ENCODE measurements around the gene BAHD1. TPM values are rescaled to one million over a fixed set of nuclear protein-coding genes. Genes with fewer than 3 reads are reported as not detected.

BAHD1 gene
- total and polyA plus RNA-seq, 12 donors = 13.2 to 58.8 (median 31.3) TPM

DNA sequence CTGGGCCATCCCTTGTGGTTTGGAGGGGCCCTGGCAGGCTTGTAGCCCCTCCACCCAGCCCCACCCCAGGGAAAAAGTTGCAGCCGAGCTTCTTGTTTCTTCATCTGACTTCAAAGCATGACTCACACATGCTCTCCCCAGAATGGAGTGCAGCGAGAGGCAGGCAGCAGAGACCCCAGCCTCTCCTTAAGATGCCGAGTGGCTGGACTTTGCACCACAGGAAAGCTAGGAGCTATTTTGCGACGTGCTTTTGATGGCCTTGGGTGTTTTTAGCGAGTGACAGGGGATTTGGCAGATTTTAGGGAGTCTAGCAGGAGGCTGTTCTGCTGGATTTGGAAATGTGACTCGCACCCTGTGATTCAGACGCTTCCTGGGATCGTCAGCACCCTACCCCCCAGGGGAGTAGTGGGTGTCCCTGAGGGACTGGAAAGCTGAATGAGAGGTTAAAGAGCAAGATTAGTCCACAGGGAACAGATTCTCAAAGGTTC is 14.2 kb downstream of the BAHD1 start:
- H3K4me1 ChIP-seq (replicated peaks in 1 of 2) = peaks cover 28 to 46% of the 10 kb centered on the region in 2 donors
- TF ChIP-seq CTCF (IDR thresholded peaks at IDR 0.05) (no peak), POLR2A (IDR thresholded peaks at IDR 0.05) (peak in 1 of 2 donors; percentile 19)
- H3K27me3 ChIP-seq = no peaks in the 10 kb centered on the region
- 30 to 42% (median 33%) methylated on average over 6 to 9 of the region's 9 CpGs for WGBS, 4 donors
- peak in 5 of 7 donors; percentile 54 to 70 (median 66) for DNase-seq
- H3K36me3 ChIP-seq (replicated peaks in 1 of 2) = peaks cover 0 to 10% of the 10 kb centered on the region in 2 donors
- intact Hi-C loops (cut with DNase I) = no loop called here
- no peaks in the 10 kb centered on the region for H3K9me3 ChIP-seq (replicated peaks in 1 of 3)
- no peak overlapping the region for H3K4me3 ChIP-seq
- peak overlapping the region in 3 of 5 donors; percentile 61 to 77 (median 64) for H3K27ac ChIP-seq

GRCh38 chr15:40456299-40456712 is 15.6 kb downstream of the BAHD1 start:
- Histone ChIP-seq H3K4me1 (replicated peaks in 1 of 2) (peaks cover 28 to 46% of the 10 kb centered on the region in 2 donors), H3K27ac (peak overlapping the region in 4 of 5 donors; percentile 4 to 77 (median 38)), H3K36me3 (replicated peaks in 1 of 2) (peaks cover 0 to 10% of the 10 kb centered on the region in 2 donors), H3K9me3 (replicated peaks in 1 of 3) (no peaks in the 10 kb centered on the region), H3K27me3 (no peaks in the 10 kb centered on the region), H3K4me3 (no peak overlapping the region)
- 45 to 61% (median 56%) methylated on average over 7 of the region's 7 CpGs for WGBS, 4 donors
- TF ChIP-seq CTCF (IDR thresholded peaks at IDR 0.05) = no peak
- TF ChIP-seq POLR2A (IDR thresholded peaks at IDR 0.05) = no peak
- DNase-seq = peak; percentile 75 to 92 (median 86)
- intact Hi-C loops (cut with DNase I) = no loop called here

DNA sequence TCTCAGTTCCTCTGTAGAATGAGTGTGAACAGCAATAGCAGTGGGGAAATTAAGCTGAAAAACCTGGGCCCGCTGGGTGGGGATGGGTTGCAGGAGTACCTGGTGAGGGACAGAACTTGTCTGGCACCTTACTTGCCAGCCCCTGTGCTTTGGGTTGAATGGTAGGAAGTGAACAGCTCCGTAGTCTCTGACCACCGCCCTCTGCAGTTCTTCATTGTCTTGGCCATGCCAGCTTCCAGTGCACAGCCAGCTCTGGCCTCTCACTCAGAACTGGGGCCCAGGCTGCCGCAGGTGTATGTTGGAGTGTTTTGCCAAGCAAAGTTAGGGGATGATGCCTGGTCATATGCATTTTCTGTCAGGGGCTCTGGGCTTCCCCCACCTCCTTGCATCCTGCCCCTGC is 16.0 kb downstream of the BAHD1 start:
- Histone ChIP-seq H3K27me3 (no peaks in the 10 kb centered on the region), H3K36me3 (replicated peaks in 1 of 2) (peaks cover 0 to 12% of the 10 kb centered on the region in 2 donors), H3K27ac (peak overlapping the region in 4 of 5 donors; percentile 4 to 77 (median 38)), H3K9me3 (replicated peaks in 1 of 3) (no peaks in the 10 kb centered on the region), H3K4me1 (replicated peaks in 1 of 2) (peaks cover 28 to 46% of the 10 kb centered on the region in 2 donors), H3K4me3 (no peak overlapping the region)
- TF ChIP-seq CTCF (IDR thresholded peaks at IDR 0.05) (no peak), POLR2A (IDR thresholded peaks at IDR 0.05) (no peak)
- intact Hi-C loops (cut with DNase I) = no loop called here
- 46 to 75% (median 52%) methylated on average over 2 to 4 of the region's 4 CpGs for WGBS, 4 donors
- no peak for DNase-seq

DNA sequence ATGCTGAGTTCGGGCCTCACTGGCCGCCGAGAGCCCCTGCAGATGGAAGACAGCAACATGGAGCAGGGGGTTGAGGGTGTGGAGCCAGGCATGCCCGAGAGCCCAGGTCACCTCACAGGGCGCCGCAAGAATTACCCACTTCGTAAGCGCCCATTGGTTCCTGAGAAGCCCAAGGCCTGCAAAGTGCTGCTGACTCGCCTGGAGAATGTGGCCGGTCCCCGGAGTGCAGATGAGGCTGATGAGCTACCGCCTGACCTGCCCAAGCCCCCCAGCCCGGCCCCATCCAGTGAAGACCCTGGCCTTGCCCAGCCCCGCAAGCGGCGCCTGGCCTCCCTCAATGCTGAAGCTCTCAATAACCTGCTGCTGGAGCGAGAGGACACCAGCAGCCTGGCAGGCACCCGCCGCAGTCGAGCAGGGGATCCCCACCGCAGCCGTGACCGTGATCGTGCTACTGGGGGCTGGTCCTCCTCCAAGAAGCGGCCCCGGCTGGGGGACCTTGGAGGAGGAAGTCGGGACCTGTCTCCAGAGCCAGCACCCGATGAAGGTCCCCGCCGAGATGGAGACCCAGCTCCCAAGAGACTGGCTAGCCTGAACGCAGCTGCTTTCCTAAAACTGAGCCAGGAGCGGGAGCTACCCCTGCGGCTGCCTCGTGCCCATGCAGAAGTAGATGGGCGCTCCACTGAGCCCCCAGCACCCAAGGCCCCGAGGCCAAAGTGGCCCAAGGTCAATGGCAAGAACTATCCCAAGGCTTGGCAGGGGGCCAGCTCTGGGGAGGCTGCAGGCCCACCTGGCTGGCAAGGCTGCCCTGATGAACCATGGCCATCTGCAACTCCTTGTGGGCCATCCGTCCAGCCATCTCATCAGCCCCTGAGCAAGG is 18.0 kb downstream of the BAHD1 start:
- TF ChIP-seq POLR2A (IDR thresholded peaks at IDR 0.05) = no peak
- no peak for TF ChIP-seq CTCF (IDR thresholded peaks at IDR 0.05)
- Histone ChIP-seq H3K9me3 (replicated peaks in 1 of 3) (no peaks in the 10 kb centered on the region), H3K4me3 (no peak overlapping the region), H3K27ac (no peak overlapping the region), H3K36me3 (replicated peaks in 1 of 2) (peaks cover 0 to 28% of the 10 kb centered on the region in 2 donors), H3K27me3 (no peaks in the 10 kb centered on the region), H3K4me1 (replicated peaks in 1 of 2) (peaks cover 28 to 40% of the 10 kb centered on the region in 2 donors)
- intact Hi-C loops (cut with DNase I) = no loop called here
- no peak for DNase-seq
- 88 to 96% (median 89%) methylated on average over 11 to 37 of the region's 37 CpGs for WGBS, 4 donors

All from adrenal gland (tissue), 12 donors.